Stimulated activated CD4-positive, alpha-beta T cell treated with anti-CD3 and anti-CD28 coated beads, Interleukin-15, amount 100 ng/mL, for 1 hour (primary cell): Measurements from ENCODE around the gene PARP16.
"Not testable (repeated sequence)": the region's sequence is repeated elsewhere in the genome, so short reads cannot be mapped to it uniquely, and the experiment has no call there.

Source experiments
- DNase-seq, 2 donors: peaks; one replicate each; pipeline ENCODE4 v3.0.0-alpha.2; 2020; ENCODE audit warnings: low read depth in 1 of 2, low spot score in 1 of 2

PARP16 gene

GRCh38 chr15:65245096-65245856 is 41.4 kb downstream of the PARP16 start:
- DNase-seq: no peak

- no peak for DNase-seq
Observed at GRCh38 chr15:65244638-65245037, 42.0 kb downstream of the PARP16 start.

GRCh38 chr15:65236443-65236842 is 50.2 kb downstream of the PARP16 start:
- not testable (repeated sequence) for DNase-seq

GRCh38 chr15:65233696-65234095 is 53.0 kb downstream of the PARP16 start:
- no peak for DNase-seq

- DNase-seq: no peak
Observed at GRCh38 chr15:65232520-65232919, 54.2 kb downstream of the PARP16 start.

- no peak for DNase-seq
Observed at GRCh38 chr15:65231306-65231705, 55.4 kb downstream of the PARP16 start.

GRCh38 chr15:65226901-65227300 is 59.8 kb downstream of the PARP16 start:
- not testable (repeated sequence) for DNase-seq

GRCh38 chr15:65226221-65226620 is 60.5 kb downstream of the PARP16 start:
- DNase-seq: no peak

- DNase-seq: no peak
Observed at GRCh38 chr15:65223996-65224395, 62.7 kb downstream of the PARP16 start.

- no peak for DNase-seq
Observed at GRCh38 chr15:65222891-65223290, 63.8 kb downstream of the PARP16 start.

GRCh38 chr15:65221697-65222096 is 65.0 kb downstream of the PARP16 start:
- DNase-seq: no peak

- no peak for DNase-seq
Observed at GRCh38 chr15:65219137-65219536, 67.5 kb downstream of the PARP16 start.

GRCh38 chr15:65217526-65218482 is 68.9 kb downstream of the PARP16 start:
- no peak for DNase-seq

- no peak for DNase-seq
Observed at GRCh38 chr15:65215496-65215895, 71.2 kb downstream of the PARP16 start.

- no peak for DNase-seq
Observed at GRCh38 chr15:65214010-65214409, 72.7 kb downstream of the PARP16 start.

GRCh38 chr15:65213241-65213640 is 73.4 kb downstream of the PARP16 start:
- DNase-seq: no peak

- peak in 1 of 2 donors; percentile 4 for DNase-seq
Observed at GRCh38 chr15:65212097-65212496, 74.6 kb downstream of the PARP16 start.

GRCh38 chr15:65211482-65211982 is 75.2 kb downstream of the PARP16 start:
- no peak for DNase-seq

- DNase-seq: no peak
Observed at GRCh38 chr15:65210770-65211481, 75.8 kb downstream of the PARP16 start, which contains the start of gene CILP. Gene CILP, minus strand, starts transcription at chr15:65211473. Its CDS starts 1,718 bp downstream, at chr15:65209755.

- DNase-seq: no peak
Observed at GRCh38 chr15:65209701-65210643, 76.7 kb downstream of the PARP16 start.
